ENCODE measurements around the gene ZNF444.
"Not testable (repeated sequence)": the region's sequence is repeated elsewhere in the genome, so short reads cannot be mapped to it uniquely, and the experiment has no call there.

ZNF444 gene

GRCh38 chr19:56140583-56141416, at the start of gene ZNF444:
ZNF444 (plus strand) TSS chr19:56141287; CDS start chr19:56146912, 5,625 bp downstream.
- DNase-seq, result peak; percentile 61

- DNase-seq, result no peak
Measured at GRCh38 chr19:56091751-56092546, 49.1 kb upstream of the ZNF444 start.

DNA sequence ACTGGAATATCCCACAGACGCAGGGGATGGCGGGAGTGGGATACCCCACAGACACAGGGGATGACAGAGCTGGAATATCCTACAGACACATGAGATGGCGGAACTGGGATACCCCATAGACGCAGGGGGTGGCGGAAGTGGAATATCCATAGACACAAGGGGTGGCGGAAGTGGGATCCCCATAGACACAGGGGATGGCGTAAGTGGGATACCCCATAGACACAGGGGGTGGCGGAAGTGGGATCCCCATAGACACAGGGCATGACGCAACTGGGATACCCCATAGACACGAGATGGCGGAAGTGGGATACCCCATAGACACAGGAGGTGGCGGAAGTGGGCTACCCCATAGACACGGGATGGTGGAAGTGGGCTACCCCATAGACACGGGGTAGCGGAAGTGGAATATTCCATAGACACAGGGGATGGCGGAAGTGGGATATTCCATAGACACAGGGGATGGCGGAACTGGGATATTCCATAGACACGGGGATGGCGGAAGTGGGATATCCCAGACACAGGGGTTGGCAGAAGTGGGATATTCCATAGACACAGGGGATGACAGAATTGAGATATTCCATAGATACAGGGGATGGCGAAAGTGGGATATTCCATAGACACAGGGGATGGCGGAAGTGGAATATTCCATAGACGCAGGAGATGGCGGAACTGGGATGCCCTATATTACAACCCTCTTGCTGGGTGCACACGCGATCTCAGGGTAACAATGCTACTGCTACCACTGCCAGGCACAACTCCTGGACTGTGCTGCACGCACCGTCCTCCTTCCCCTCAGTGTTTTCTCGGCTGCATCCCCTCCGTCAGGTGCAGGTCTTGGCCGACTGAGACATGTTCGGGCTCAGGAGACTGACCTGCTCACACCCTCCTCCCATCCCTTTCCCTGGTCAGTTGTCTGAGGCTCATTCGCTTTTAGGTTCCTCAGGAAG, 48.1 kb upstream of the ZNF444 start:
- no peak for DNase-seq

- no peak for DNase-seq
Measured at GRCh38 chr19:56094449-56094848, 46.6 kb upstream of the ZNF444 start.

DNA sequence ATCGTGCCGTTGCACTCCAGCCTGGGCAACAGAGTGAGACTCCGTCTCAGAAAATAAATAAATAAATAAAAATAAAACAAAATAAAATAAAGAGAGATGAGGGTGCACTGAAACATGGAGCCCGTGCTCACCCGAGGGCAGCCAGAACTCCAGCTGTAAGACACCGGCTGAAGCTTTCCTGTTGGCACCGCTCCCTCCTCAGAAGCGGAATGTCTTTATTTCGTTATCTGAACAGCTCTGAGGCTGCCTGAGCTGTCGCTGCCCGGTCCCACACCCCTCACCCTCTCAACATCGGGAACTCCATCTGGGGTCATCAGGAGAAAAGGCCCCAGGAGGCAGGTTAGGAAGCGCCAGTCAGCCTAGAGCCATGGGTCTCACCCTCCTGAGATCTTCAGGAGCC, 44.4 kb upstream of the ZNF444 start:
- no peak for DNase-seq

DNA sequence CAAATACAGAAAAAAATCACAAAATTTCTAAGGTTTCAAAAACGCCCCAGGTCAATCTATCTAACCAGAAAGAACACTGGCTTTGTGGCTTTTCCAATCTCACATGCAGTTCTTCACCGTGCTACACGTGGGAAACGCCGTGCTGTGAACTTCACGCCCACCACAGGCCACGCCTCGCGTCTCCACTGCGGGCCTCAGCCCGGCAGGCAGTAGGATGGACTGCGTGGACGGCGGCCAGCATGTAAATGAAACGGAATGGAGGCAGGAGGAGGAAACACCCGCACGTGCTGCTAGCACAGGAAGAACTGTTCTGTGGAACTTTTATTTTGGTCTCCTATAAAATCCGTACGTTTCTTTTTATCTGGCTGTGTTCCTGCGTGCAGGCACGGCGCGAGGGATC, 43.8 kb upstream of the ZNF444 start:
- DNase-seq, result no peak

DNA sequence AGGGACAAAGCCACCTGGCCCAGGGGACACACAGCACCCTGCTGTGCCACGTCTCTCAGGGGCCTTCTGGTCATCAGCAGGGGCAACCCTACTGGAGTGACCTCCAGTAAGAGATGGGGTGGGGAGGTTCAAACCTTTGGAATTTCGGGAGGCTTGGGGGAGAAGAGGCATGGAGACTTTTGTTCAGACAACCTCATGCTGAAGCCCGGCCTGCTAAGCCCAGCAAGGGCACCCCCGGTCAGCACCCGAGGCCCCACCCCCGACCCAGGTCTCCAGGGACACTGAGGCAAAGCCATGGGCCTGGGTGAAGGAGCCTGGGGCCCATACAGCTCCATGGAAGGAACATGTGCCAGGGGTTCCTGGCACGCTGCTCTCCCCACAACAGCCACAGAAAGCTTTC, 43.3 kb upstream of the ZNF444 start:
- no peak for DNase-seq

- not testable (repeated sequence) for DNase-seq
Measured at GRCh38 chr19:56098237-56098636, 42.9 kb upstream of the ZNF444 start.

GRCh38 chr19:56098731-56099568, 42.1 kb upstream of the ZNF444 start:
- DNase-seq, result no peak

DNA sequence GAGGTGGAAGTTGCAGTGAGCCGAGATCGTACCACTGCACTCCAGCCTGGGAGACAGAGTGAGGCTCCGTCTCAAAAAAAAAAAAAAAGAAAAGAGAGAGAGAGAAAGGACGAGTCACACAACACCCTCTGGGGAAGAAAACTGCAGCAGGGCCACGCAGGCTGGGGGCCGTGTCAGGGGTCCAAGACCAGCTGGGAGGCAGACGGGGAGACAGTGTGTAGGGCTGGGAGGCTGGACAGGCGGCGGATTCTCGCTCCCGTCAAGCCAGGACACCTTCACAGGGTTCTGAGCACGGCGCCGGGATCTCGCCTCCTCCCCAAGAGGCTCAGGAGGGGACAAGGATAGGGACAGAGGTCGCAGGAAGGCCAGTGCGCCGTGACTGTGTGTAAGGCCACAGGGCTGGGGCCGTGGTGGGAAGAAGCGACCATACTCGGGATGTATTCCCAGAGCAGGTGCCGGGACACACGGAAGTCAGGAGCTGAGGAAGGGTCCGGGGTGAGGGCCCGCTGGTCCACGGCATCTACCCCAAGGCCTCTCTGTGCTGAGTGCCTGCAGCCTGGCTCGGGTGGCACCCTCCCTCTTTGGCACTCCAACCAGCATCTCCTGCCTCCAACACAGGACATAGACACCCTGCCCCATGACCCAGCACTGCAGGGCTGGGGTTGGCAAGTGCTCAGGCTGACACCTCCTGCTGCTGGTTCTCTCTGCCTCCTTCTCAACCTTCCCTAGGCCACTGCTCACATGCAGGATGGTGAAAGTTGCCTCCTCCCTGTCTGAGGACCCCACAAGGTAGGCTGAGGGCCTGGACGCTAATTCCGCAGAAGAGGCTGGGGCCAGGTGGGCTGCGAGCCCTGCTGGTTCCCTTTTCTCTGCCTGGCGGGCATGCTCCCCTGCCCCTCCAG, 41.2 kb upstream of the ZNF444 start:
- DNase-seq, result no peak

DNA sequence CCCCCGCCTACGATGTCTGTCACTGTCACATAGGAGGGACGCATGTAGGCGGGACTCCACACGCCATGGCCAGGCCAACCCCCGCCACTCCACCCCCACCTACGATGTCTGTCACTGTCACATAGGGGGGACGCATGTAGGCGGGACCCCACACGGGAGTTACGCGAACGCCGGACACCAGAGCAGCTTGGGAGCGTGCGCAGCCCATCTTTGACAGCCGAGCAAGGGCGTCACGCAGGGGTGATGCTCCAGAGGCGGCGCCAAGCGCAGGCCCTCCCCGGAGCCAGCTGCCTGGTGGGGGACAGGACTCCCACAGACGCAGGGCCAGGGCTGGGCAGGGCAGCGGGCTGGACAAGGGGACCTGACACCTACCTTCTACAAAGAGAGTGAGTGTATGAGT, 40.0 kb upstream of the ZNF444 start:
- no peak for DNase-seq

DNA sequence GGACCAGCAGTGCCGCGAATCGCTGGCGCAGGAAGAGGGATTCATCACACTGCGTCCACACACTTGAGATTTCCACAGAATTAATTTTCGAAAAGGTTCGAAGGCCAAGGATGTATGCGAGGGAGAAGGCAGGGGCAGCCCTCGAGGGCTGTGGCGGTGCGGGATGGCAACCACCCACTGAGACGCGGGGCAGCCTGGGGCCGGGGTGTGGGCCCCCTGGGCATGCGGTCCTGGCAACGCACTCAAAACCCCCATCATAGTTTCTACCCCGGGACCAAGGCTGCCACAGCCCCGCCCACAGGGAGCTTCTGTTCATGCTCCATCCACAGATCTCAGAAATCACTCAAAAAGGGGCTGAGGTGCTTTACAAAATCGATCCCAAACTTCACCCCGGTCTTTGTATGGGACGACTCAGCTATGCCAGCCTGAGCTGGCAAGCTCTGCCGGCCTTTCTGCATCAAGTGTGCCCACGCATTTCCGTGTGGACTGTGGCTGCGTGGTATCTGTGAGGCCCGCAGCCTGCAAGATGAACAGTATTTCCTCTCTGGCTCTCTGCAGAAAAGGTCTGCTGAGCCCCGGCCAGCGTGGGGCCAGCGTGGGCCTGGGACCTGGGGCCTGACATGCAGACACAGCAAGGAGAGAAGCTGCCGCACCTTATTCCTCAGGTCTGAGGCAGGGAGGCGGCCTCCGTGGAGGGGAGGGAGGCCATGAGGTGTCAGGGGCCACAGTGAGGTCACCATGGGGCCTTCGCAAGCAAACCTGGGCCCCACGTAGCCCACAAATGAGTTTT, 39.1 kb upstream of the ZNF444 start:
- no peak for DNase-seq

DNA sequence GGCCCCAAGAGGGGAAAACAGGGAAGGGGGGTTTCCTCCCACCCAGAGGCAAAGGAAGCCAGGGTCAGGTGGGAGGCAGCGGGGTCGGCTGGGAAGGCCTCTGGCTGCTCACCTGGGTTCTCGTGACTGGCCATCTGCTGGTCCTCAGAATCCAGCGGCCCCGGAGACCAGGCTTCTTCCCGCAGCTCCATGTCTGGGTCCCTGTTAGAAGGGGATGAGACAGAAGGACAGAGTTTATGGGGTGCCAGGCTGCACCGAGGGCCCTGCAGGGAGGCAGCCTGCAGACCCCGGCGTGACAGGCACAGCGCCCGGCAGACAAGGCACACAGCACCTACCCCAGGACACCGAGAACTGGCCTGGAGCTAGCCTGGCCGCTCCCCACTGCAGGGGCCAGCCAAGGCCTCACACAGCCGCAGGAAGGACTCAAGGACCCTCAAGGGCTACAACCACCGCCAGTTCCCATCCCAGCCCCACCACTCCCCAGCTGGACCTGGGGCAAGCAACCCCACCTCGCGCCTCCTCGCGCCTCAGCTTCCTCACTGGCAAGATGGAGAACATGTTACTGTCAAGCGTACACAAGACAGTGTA, 38.0 kb upstream of the ZNF444 start:
- DNase-seq, result no peak

DNA sequence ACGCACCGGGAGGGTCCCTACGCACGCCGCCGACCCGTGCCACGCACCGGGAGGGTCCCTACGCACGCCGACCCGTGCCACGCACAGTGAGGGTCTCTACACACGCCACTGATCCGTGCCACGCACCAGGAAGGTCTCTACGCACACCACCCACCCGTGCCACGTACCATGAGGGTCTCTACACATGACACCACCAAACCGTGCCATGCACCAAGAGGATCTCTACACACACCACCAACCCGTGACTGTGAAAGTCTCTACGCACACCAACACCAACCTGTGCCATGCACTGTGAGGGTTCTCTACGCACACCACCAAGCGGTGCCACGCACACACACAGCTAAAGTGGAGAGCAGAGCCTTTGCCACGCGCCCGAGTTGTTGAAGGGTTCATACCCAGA, 36.7 kb upstream of the ZNF444 start:
- no peak for DNase-seq

DNA sequence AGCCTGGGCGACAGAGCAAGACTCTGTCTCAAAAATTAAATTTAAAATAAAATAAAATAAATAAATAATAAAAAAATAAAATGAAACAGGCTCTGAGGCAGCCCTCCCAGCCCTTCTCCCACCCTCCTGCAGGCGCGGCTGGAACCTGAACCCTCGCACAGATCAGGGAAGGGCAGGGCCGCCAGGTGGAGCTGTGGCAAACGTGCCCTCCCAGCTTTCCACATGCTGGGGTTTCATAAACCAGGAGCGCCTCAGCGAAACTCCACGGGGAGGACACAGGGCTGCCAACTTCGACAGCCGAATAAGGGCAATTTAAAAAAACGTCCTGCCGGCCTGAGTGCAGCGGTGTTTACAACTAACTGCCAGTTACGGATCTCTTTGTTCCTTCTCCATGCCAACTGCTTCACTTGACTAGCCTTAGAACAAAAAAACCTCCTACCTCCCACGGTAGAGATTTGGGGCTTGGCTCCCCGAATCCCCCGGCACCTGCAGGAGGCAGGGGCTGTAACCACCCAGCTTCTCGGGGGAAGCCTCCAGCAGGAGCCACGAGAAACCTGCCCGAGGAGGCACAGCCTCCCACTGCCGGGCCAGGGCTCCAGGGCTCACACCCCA, 35.9 kb upstream of the ZNF444 start:
- DNase-seq, result no peak

DNA sequence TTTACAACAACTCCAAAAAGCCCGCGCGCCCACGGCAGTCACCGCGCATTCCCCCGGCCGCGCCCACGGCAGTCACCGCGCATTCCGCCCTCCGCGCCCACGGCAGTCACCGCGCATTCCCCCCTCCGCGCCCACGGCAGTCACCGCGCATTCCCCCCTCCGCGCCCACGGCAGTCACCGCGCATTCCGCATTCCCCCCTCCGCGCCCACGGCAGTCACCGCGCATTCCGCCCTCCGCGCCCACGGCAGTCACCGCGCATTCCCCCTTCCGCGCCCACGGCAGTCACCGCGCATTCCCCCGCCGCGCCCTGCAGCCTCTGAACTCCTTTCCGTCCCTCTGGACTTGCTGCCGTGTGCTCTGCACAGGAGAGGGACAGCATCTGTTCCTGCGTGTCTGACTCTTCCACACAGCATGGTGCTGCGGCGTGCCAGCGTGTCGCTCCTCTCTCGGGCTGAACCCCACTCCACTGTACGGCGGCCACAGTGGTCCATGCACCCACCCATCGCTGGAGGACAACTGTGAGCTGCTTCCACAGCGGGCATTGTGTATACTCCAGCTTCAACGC, 35.2 kb upstream of the ZNF444 start:
- DNase-seq, result not testable (repeated sequence)

GRCh38 chr19:56106397-56106849, 34.7 kb upstream of the ZNF444 start:
- DNase-seq, result no peak

- DNase-seq, result no peak
Measured at GRCh38 chr19:56106993-56107392, 34.1 kb upstream of the ZNF444 start.

Measured in cortex of kidney (tissue), 1 donor.